ENCODE data around the gene LTA. TPM values are rescaled to one million over a fixed set of nuclear protein-coding genes. Genes with fewer than 3 reads are reported as not detected.

The LTA gene
- total RNA-seq, 1 experiment from 2014 or later, result not detected

DNA sequence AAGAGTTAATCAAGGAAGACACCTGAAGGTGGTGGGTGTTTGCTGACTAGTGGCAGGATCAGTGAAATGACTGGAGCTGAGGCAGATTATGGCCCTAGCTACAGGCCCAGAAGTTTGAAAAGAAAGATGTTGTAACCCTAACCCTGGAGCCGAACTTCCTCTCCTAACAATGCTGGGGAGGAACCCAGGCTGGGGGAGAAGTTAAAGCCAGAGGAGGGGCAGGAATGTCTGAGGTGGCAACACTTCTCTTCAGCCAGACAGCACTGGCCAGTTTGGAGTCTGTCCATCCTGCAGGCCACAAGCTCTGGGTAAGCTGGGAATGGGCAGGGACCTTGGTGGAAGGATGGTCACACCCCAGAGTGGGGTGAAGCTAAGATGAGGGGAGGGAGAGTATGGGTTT lies 13.9 kb downstream of the LTA start, which contains the start of gene LST1:
LST1 (plus strand) TSS at position 270 of the 400 bp plus-strand sequence. CDS start 1,023 bp downstream, outside the sequence.
- Mint-ChIP-seq H3K9me3 (no peaks in the 10 kb centered on the region; a peak in 1 of 5 replicates), H3K4me1 (peaks cover 21 to 32% of the 10 kb centered on the region in 2 experiments), H3K36me3 (ENCODE audit: insufficient read depth in 1 of 3, low read depth in 3 of 3) (no peaks in the 10 kb centered on the region), H3K27ac (no peak within 1 kb of the TSS; a peak in 1 of 7 replicates), H3K4me3 (no peak within 1 kb of the TSS), H3K27me3 (ENCODE audit: low read depth) (peaks cover 22% of the 10 kb centered on the region)
- H3T11ph ChIP-seq (ENCODE audit: low read length), result no peak within 1 kb of the TSS
- no peaks in the 10 kb centered on the region for H3K27me3 ChIP-seq (ENCODE audit: insufficient read depth, low read length)
- H3K79me1 ChIP-seq (ENCODE audit: insufficient read depth, low read depth, low read length, poor library complexity, severe bottlenecking), result no peaks in the 10 kb centered on the region
- peaks cover 10% of the 10 kb centered on the region for H3K23me2 ChIP-seq (ENCODE audit: insufficient read length, low read depth, low read length, poor library complexity, severe bottlenecking)
- no peaks in the 10 kb centered on the region for H4K20me1 ChIP-seq (ENCODE audit: control insufficient read depth, insufficient read depth, insufficient read length)
- no peaks in the 10 kb centered on the region for H3K79me2 ChIP-seq (ENCODE audit: insufficient read depth, low read length)
- H3K4ac ChIP-seq (ENCODE audit: low read depth, low read length), result no peak within 1 kb of the TSS
- H4K8ac ChIP-seq (replicated peaks; ENCODE audit: insufficient read length, low read depth, low read length), result no peak within 1 kb of the TSS
- no peak within 1 kb of the TSS for H3K14ac ChIP-seq (ENCODE audit: insufficient read depth, low read length)
- H3K23ac ChIP-seq (ENCODE audit: insufficient read length, low read depth, low read length), result no peak within 1 kb of the TSS
- H3K4me1 ChIP-seq (ENCODE audit: insufficient read depth, low read length), result peaks cover 2% of the 10 kb centered on the region; the same call in 1 of the 2 replicates
- no peak within 1 kb of the TSS for H2BK120ac ChIP-seq (ENCODE audit: low read depth, low read length, poor library complexity, severe bottlenecking)
- H2BK15ac ChIP-seq (ENCODE audit: low read depth, low read length), result no peak within 1 kb of the TSS
- DNase-seq, result no peak
- no peak within 1 kb of the TSS for H4K5ac ChIP-seq (ENCODE audit: insufficient read length, low read depth, low read length)
- no peak within 1 kb of the TSS for H3K4me2 ChIP-seq (ENCODE audit: insufficient read depth, insufficient read length, low read length)
- H2BK12ac ChIP-seq (ENCODE audit: insufficient read length, low read depth, low read length), result no peak within 1 kb of the TSS
- H3K27ac ChIP-seq (ENCODE audit: insufficient read length, low read depth, low read length), result no peak within 1 kb of the TSS
- no peak within 1 kb of the TSS for H3K18ac ChIP-seq (ENCODE audit: insufficient read length, low read depth, low read length)
- no peak for TF ChIP-seq CTCF (conservative IDR thresholded peaks at IDR 0.05)
- H2AFZ ChIP-seq (ENCODE audit: low read length), result no peak within 1 kb of the TSS
- no peak within 1 kb of the TSS for H2BK20ac ChIP-seq (ENCODE audit: low read depth, low read length, poor library complexity, severe bottlenecking)
- H4K91ac ChIP-seq (ENCODE audit: insufficient read length, low read depth, low read length), result no peak within 1 kb of the TSS
- H2BK5ac ChIP-seq (ENCODE audit: insufficient read length, low read length), result no peak within 1 kb of the TSS
- H2AK5ac ChIP-seq (ENCODE audit: insufficient read length, low read length), result no peak within 1 kb of the TSS
- H3K56ac ChIP-seq (ENCODE audit: insufficient read length, low read depth, low read length), result no peak within 1 kb of the TSS
- no CpG with 5 or more reads among the region's 1 CpG for WGBS (ENCODE audit: extremely low coverage, insufficient read length, low lambda C conversion rate)
- H3K9me3 ChIP-seq (ENCODE audit: control insufficient read depth, low read depth, low read length), result no peaks in the 10 kb centered on the region
- H3K9ac ChIP-seq (ENCODE audit: extremely low read depth, insufficient read length, low read length), result no peak within 1 kb of the TSS

Data from H9 (cell line).